HepG2 (cell line): ENCODE measurements around the gene WDCP. TPM values are rescaled to one million over a fixed set of nuclear protein-coding genes. Genes with fewer than 3 reads are reported as not detected.

Experiments
- MED8 ChIP-seq: sonication (generic); formaldehyde crosslinking; IDR thresholded peaks from 2 replicates; pipeline ENCODE4 v1.8.1; 2023; ENCODE audit warnings: mild to moderate bottlenecking, missing genetic modification reagents; ENCODE audit not compliant: insufficient replicate concordance
- NFE2L2 ChIP-seq: fragments of 150-350 bp; IDR thresholded peaks from 2 replicates; pipeline ENCODE4 v1.6.1; 2014; ENCODE audit warnings: low read length
- PHB2 ChIP-seq: fragments of 450-650 bp; IDR thresholded peaks from 2 replicates; pipeline ENCODE4 v1.6.1; 2018; ENCODE audit not compliant: partially characterized antibody
- PRDM4 ChIP-seq: sonication (generic); formaldehyde crosslinking; IDR thresholded peaks from 2 replicates; pipeline ENCODE4 v1.9.0; 2021; ENCODE audit warnings: missing genetic modification reagents, borderline replicate concordance
- YY1 ChIP-seq: IDR thresholded peaks from 2 replicates; pipeline ENCODE4 v1.6.1; 2011; ENCODE audit warnings: low read length, low read depth, moderate library complexity, mild to moderate bottlenecking; ENCODE audit not compliant: insufficient read depth, insufficient replicate concordance
- ZFY ChIP-seq: sonication (generic); formaldehyde crosslinking; IDR thresholded peaks from 2 replicates; pipeline ENCODE4 v1.4.0; 2020; ENCODE audit warnings: missing genetic modification reagents
- ZNF484 ChIP-seq: sonication (generic); formaldehyde crosslinking; IDR thresholded peaks from 2 replicates; pipeline ENCODE4 v1.5.1; 2020; ENCODE audit warnings: mild to moderate bottlenecking, low read depth, missing genetic modification reagents, borderline replicate concordance
- ZNF577 ChIP-seq: sonication (generic); formaldehyde crosslinking; IDR thresholded peaks from 2 replicates; pipeline ENCODE4 v1.4.0; 2020; ENCODE audit warnings: mild to moderate bottlenecking, low read depth, missing genetic modification reagents, borderline replicate concordance
- ZNF672 ChIP-seq: sonication (generic); formaldehyde crosslinking; IDR thresholded peaks from 2 replicates; pipeline ENCODE4 v1.8.1; 2022; ENCODE audit warnings: missing genetic modification reagents
- ZNF747 ChIP-seq: sonication (generic); formaldehyde crosslinking; IDR thresholded peaks from 2 replicates; pipeline ENCODE4 v1.8.1; 2023; ENCODE audit warnings: missing genetic modification reagents, mild to moderate bottlenecking, borderline replicate concordance
- polyA plus RNA-seq, 8 experiments: library from polyadenylated mRNA; depleted of rRNA in 3 of 8; stranded (reverse) in 7 of 8; unstranded in 1 of 8; fragments of >200 nt; fragmentation: Illumina TruSeq in 4 of 8; extraction: Trizol in 4 of 8; gene quantifications; 2 replicates each; pipeline versions ENCODE4 v1.2.1 to v1.2.3, GENCODE V29; 2011 to 2016; ENCODE audit warnings: low read depth in 4 of 8, missing spikeins in 1 of 8, mixed read lengths in 1 of 8; ENCODE audit not compliant: insufficient read depth in 1 of 8
- total RNA-seq, 5 experiments: library from RNA; depleted of rRNA; stranded (reverse); fragments of >200 nt; fragmentation: Illumina TruSeq; extraction: Trizol; gene quantifications; 2 replicates each; pipeline ENCODE4 v1.2.3, GENCODE V29; 2016; ENCODE audit warnings: low read depth in 1 of 5
- TF ChIP-seq, protein P1 (sequence below): sonication (generic); formaldehyde crosslinking; IDR thresholded peaks from 2 replicates; pipeline ENCODE4 v1.4.0; 2020; ENCODE audit warnings: missing genetic modification reagents
- TF ChIP-seq, protein P2 (sequence below), 2 experiments: fragments of 450-650 bp in 1 of 2; sonication (generic) in 1 of 2; formaldehyde crosslinking in 1 of 2; IDR thresholded peaks; 2 replicates each; pipeline versions ENCODE4 v1.6.1 to v1.8.0; 2016 to 2022; ENCODE audit warnings: antibody characterized with exemption in 1 of 2, mild to moderate bottlenecking in 1 of 2, missing genetic modification reagents in 1 of 2
- TF ChIP-seq, protein P3 (sequence below): sonication (generic); formaldehyde crosslinking; IDR thresholded peaks from 2 replicates; pipeline ENCODE4 v1.4.0; 2020; ENCODE audit warnings: low read depth, mild to moderate bottlenecking, missing genetic modification reagents

Gene WDCP
- total and polyA plus RNA-seq, 2 of the 13 experiments (the other 11 are each of a cell fraction or from before 2014, with no cell fraction given): 17.4 to 22.6 TPM

DNA sequence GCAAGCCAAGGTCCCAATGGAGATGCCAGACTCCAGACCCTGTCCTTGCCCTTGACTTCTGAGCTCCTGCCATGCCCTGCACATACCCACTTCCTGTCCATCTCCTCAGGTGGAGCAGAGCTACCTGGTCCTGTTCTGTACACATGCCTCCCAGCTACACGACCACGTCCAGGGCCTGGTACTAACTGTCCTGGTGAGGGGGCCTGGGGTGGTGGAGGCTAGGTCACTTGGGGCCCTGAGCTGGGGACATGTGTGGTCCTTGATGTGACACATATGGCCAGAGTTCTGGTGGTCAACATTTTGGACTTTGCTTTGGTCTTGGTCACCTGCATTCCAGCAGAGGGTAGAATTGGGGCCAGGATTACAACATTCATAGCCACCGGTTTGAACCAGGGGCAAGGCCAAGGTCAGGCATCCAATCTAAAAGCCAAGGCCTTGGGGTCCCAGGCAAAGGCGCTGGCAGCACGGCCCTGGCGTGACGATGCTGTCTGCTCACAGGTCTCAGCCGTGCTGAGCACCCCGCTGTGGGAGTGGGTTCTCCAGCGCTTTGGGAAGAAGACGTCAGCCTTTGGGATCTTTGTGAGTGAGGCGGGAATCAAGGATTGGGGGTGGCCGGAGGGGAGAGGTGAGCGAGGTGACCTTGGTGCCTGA is 24.7 kb downstream of the WDCP start (continued):
- TF ChIP-seq PHB2 (no peak), ZFY (peak; percentile 38; the same call in 1 of the 2 replicates), ZNF484 (CRISPR knock-in tag) (no peak), YY1 (no peak), MED8 (CRISPR knock-in tag) (no peak), PRDM4 (no peak), ZNF747 (peak; percentile 63; the same call in 1 of the 2 replicates), ZNF577 (CRISPR knock-in tag) (no peak), NFE2L2 (no peak), ZNF672 (CRISPR knock-in tag) (no peak)
- TF ChIP-seq, protein P1, sequence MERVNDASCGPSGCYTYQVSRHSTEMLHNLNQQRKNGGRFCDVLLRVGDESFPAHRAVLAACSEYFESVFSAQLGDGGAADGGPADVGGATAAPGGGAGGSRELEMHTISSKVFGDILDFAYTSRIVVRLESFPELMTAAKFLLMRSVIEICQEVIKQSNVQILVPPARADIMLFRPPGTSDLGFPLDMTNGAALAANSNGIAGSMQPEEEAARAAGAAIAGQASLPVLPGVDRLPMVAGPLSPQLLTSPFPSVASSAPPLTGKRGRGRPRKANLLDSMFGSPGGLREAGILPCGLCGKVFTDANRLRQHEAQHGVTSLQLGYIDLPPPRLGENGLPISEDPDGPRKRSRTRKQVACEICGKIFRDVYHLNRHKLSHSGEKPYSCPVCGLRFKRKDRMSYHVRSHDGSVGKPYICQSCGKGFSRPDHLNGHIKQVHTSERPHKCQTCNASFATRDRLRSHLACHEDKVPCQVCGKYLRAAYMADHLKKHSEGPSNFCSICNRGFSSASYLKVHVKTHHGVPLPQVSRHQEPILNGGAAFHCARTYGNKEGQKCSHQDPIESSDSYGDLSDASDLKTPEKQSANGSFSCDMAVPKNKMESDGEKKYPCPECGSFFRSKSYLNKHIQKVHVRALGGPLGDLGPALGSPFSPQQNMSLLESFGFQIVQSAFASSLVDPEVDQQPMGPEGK (CRISPR knock-in tag): peak; percentile 82
- TF ChIP-seq, protein P2, sequence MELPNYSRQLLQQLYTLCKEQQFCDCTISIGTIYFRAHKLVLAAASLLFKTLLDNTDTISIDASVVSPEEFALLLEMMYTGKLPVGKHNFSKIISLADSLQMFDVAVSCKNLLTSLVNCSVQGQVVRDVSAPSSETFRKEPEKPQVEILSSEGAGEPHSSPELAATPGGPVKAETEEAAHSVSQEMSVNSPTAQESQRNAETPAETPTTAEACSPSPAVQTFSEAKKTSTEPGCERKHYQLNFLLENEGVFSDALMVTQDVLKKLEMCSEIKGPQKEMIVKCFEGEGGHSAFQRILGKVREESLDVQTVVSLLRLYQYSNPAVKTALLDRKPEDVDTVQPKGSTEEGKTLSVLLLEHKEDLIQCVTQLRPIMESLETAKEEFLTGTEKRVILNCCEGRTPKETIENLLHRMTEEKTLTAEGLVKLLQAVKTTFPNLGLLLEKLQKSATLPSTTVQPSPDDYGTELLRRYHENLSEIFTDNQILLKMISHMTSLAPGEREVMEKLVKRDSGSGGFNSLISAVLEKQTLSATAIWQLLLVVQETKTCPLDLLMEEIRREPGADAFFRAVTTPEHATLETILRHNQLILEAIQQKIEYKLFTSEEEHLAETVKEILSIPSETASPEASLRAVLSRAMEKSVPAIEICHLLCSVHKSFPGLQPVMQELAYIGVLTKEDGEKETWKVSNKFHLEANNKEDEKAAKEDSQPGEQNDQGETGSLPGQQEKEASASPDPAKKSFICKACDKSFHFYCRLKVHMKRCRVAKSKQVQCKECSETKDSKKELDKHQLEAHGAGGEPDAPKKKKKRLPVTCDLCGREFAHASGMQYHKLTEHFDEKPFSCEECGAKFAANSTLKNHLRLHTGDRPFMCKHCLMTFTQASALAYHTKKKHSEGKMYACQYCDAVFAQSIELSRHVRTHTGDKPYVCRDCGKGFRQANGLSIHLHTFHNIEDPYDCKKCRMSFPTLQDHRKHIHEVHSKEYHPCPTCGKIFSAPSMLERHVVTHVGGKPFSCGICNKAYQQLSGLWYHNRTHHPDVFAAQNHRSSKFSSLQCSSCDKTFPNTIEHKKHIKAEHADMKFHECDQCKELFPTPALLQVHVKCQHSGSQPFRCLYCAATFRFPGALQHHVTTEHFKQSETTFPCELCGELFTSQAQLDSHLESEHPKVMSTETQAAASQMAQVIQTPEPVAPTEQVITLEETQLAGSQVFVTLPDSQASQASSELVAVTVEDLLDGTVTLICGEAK (IDR thresholded peaks at IDR 0.05): no peak
- TF ChIP-seq, protein P2 (CRISPR knock-in tag; IDR thresholded peaks at IDR 0.05): peak; percentile 39; the same call in 1 of the 2 replicates
- TF ChIP-seq, protein P3, sequence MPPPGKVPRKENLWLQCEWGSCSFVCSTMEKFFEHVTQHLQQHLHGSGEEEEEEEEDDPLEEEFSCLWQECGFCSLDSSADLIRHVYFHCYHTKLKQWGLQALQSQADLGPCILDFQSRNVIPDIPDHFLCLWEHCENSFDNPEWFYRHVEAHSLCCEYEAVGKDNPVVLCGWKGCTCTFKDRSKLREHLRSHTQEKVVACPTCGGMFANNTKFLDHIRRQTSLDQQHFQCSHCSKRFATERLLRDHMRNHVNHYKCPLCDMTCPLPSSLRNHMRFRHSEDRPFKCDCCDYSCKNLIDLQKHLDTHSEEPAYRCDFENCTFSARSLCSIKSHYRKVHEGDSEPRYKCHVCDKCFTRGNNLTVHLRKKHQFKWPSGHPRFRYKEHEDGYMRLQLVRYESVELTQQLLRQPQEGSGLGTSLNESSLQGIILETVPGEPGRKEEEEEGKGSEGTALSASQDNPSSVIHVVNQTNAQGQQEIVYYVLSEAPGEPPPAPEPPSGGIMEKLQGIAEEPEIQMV (CRISPR knock-in tag): no peak
